Hematopoietic multipotent progenitor cell treated with erythropoietin and hydrocortisone succinate and interleukin-3 and kit ligand, for 4 days (in vitro differentiated cells): ENCODE results near the gene PTPRN2.

Source experiments
- DNase-seq: peaks from one replicate; pipeline ENCODE4 v3.0.0-alpha.2; 2015

PTPRN2 gene

DNA sequence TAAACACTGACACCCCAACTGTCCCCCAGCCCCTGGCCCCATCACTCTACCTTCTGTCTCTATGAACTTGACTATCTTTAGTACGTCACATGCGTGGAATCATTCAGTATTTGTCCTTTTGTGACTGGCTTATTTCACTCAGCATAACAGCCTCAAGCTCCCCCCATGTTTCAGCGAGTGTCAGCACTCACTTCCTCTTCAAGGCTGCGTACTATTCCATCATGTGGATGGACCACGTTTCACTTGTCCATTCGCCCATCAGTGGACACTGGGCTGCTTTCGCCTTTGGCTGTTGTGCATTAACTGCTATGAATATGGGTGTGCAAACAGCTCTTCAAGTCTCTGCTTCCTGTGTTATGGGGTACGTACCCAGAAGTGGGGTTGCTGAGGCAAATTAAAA lies 100.7 kb downstream of the PTPRN2 start:
- no peak for DNase-seq

DNA sequence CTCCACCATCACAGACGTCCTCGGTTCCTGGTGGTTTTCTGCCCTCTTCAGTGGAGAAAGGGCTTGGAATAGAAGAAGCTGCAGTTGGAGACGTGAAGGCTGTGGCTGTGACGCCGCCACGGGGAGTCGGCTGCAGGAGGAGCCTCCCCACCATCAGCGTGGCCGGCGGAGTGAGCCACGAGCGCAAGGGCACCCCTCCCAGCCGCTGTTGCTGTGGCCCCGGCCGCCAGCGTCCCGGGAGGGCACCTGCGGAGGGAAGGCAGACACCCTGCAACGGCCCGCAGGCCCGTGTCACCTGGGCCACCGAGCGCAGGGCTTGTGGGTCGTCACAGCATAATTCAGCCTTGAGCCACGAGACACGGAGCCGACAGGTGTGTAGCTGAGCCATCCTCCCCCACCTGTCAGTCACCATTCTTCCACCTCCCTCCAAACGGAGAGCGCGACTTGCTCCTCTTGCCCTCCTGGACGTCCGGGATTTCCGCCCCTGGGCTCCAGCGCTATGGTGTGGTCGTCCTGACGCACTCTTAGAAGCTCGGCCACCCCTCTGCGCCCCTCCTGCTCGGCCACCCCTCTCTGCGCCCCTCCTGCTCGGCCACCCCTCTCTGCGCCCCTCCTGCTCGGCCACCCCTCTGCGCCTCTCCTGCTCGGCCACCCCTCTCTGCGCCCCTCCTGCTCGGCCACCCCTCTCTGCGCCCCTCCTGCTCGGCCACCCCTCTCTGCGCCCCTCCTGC lies 102.7 kb downstream of the PTPRN2 start:
- DNase-seq: no peak

GRCh38 chr7:158482480-158482879 lies 105.1 kb downstream of the PTPRN2 start:
- DNase-seq: no peak

DNA sequence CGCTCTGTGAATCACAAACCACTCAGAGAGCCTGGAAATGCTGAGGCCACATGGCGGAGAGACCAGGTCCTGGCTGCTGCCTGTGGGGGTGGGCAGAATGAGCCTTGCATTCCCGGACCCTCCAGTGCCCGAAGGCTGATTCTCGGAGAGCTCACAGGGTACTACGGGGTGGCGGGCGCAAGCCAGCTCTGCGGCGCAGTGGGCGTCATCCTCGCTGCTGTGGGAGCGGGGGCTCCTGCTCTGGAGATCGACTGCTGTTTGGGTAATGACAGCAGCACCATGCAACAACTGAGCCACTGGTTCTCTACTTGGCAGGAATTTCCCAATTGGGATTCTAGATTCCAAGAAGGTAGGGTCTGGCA lies 108.0 kb downstream of the PTPRN2 start:
- DNase-seq: no peak

DNA sequence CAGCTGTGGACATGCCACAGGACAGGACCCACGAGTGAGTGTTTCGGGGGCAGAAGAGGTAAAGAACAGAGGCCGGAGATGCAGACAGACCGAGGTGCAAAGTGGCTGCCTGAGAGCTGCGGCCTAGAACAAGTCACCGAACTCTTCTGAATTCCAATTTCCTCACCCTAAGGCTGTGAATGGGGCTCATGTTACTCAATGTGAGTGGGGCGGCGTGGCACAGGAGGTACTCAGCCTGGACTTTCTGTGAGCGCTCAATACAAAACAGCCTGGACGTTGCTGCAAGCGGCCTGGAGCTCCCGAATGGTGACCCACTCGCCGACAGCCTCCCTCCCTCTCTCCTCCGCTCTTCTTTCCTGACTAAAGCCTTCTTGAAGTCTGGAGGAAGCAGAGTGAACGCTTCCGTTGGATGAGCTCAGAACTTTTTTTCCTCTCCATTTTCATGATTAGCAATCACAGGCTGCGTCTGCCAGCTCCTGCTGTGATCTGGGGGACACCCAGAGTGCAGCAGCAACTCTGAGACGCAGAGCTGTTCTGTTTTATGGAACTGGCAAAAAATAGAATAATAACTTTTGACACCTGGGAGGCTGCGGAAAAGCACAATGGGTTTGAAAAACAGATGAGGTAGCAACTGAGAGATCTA lies 108.5 kb downstream of the PTPRN2 start:
- no peak for DNase-seq

- no peak for DNase-seq
Measured at GRCh38 chr7:158477866-158478265, 109.8 kb downstream of the PTPRN2 start.

DNA sequence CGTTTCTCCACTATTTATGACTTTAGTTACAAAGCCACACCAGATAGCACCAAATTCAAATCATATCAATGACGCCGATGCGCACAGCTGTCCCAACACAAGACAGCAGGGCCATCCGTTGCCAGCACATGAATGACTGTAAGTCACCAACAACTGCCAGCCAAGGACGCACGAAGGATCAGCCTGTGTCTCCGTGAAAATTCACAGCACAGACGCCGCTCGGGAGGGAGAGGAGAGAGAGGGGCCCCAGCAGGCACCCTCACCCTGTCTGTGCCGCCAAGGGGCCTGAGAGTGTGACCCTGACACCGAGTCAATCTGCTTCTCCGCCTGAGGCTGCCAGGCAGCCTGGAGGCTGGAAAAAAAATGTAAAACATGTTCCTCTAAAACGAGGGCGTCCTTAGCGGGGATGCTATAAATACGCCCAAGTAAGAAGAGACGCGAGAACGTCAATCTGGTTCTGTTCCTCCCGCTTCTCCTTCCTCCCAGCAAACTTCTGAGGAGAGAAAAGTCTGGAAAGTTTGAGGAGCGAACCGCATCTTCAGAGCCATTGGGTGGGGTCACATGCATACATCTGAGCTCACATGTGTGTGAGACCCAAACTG lies 111.2 kb downstream of the PTPRN2 start:
- DNase-seq: no peak

DNA sequence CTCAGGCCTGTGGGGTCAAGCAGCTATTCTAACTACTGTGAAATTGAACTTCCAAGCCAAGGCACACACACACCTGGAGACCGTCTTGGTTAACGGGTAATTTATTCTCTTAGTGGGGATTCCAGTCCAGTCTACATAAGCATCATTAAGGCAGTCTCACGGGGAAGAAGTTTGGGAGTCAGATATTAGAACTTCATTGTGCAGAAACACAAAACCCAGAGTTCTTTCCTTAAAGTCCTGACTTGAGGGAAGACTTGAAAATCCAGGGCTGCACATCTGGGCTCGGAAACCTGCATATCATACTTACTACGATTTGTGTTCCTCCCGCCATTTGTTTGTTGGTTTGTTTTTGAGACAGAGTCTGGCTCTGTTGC lies 112.0 kb downstream of the PTPRN2 start:
- no peak for DNase-seq

- no peak for DNase-seq
Measured at GRCh38 chr7:158475036-158475678, 112.5 kb downstream of the PTPRN2 start.

GRCh38 chr7:158474488-158474887 lies 113.1 kb downstream of the PTPRN2 start:
- DNase-seq: no peak

- DNase-seq: no peak
Measured at GRCh38 chr7:158473946-158474345, 113.7 kb downstream of the PTPRN2 start.

- DNase-seq: peak; percentile 15
Measured at GRCh38 chr7:158473221-158473620, 114.4 kb downstream of the PTPRN2 start.

GRCh38 chr7:158472596-158472995 lies 115.0 kb downstream of the PTPRN2 start:
- DNase-seq: no peak

GRCh38 chr7:158471716-158472115 lies 115.9 kb downstream of the PTPRN2 start:
- no peak for DNase-seq

GRCh38 chr7:158470336-158470735 lies 117.3 kb downstream of the PTPRN2 start:
- no peak for DNase-seq

DNA sequence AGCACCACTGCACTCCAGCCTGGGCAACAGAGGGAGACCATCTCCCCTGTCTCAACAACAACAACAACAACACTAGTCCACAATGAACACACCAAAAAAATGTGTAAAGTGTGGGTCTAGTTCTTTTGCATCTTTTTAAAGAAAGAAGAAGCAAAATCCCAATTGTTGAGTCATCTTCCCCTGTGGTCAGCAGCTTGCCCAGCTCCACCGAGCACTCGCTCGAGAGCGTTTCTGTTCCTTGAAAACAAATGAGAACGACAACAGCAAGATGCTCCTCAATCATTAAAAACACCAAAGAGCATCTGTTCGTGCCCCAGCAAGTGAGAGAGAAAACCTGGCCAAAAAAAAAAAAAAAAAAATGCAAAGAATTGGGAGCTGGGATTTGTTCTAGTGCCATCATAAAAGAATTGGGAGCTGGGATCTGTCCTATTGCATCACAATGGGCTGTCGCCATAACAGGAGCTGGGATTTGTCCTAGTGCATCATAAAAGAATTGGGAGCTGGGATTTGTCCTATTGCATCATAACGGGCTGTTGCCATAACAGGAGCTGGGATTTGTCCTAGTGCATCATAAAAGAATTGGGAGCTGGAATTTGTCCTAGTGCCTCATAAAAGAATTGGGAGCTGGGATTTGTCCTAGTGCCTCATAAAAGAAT lies 118.1 kb downstream of the PTPRN2 start:
- no peak for DNase-seq

GRCh38 chr7:158468700-158469296 lies 118.8 kb downstream of the PTPRN2 start:
- DNase-seq: no peak

GRCh38 chr7:158468181-158468580 lies 119.4 kb downstream of the PTPRN2 start:
- DNase-seq: no peak

DNA sequence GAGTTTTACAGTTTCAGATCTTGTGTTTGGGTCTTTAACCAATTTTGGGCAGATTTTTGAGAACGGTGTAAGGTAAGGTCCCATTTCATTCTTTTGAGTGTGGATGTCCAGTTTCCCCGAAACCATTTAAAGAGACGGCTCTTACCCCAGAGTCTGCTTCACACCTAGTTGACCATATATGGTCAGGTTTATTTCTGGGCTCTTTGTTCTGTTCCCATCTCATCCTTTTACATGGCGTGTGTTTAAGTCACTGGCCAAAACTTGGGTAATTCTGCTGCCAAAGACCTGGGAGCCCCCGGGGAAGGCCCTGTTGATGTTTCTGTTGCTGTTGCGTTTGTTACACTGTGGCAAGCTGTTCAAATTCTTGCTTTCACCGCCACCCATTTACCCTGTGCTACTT lies 120.1 kb downstream of the PTPRN2 start:
- DNase-seq: no peak

- no peak for DNase-seq
Measured at GRCh38 chr7:158463317-158463716, 124.3 kb downstream of the PTPRN2 start.

GRCh38 chr7:158461824-158462223 lies 125.8 kb downstream of the PTPRN2 start:
- DNase-seq: no peak

- DNase-seq: no peak
Measured at GRCh38 chr7:158460665-158461064, 127.0 kb downstream of the PTPRN2 start.

- DNase-seq: no peak
Measured at GRCh38 chr7:158458716-158459282, 128.8 kb downstream of the PTPRN2 start.
